ENCODE measurements around the gene NRL. TPM values are rescaled to one million over a fixed set of nuclear protein-coding genes. Genes with fewer than 3 reads are reported as not detected.

The NRL gene
- polyA plus RNA-seq, 1 donor (not counting 4 experiments of a cell fraction or from before 2014, with no cell fraction given): 0.29 TPM

GRCh38 chr14:24159777-24160498, 45.2 kb upstream of the NRL start:
- dilution Hi-C loops (cut with MboI; ENCODE audit: extremely low pct_ligation_motif_present, low sequenced_read_pairs): no loop called here
- no peak for FAIRE-seq
- H3K27ac ChIP-seq (ENCODE audit: control insufficient read depth, insufficient read depth, low read length): no peak overlapping the region

GRCh38 chr14:24157331-24157730, 42.6 kb upstream of the NRL start:
- no peak for DNase-seq (ENCODE audit: low read depth, low spot score)
- Histone ChIP-seq H3K36me3 (ENCODE audit: control insufficient read depth in 2 of 2, extremely low read depth in 1 of 2, insufficient read depth in 2 of 2, low read length in 2 of 2) (peaks cover 36 to 48% of the 10 kb centered on the region in 2 experiments), H3K4me1 (ENCODE audit: control insufficient read depth, extremely low read depth, insufficient read depth, low read length) (peaks cover 16% of the 10 kb centered on the region), H4K20me1 (ENCODE audit: control insufficient read depth, extremely low read depth, insufficient read depth, low read length) (no peaks in the 10 kb centered on the region), H3K27me3 (ENCODE audit: control insufficient read depth, extremely low read depth, insufficient read depth, low read length) (no peaks in the 10 kb centered on the region), H3K9ac (ENCODE audit: control insufficient read depth, extremely low read depth, insufficient read depth, low read length) (no peak overlapping the region), H3K9me1 (ENCODE audit: control insufficient read depth, extremely low read depth, insufficient read depth, low read length) (no peaks in the 10 kb centered on the region), H3K4me2 (ENCODE audit: control insufficient read depth, extremely low read depth, insufficient read depth, low read depth, low read length) (no peak overlapping the region), H3K4me3 (ENCODE audit: control insufficient read depth in 2 of 3, extremely low read depth in 1 of 3, insufficient read depth in 2 of 3, low read depth in 1 of 3, low read length in 3 of 3) (no peak overlapping the region), H2AFZ (ENCODE audit: control insufficient read depth, low read length) (no peak overlapping the region), H3K27ac (ENCODE audit: control insufficient read depth, insufficient read depth, low read length) (no peak overlapping the region), H3K9me3 (ENCODE audit: control insufficient read depth, low read depth, low read length) (no peaks in the 10 kb centered on the region), H3K79me2 (ENCODE audit: control insufficient read depth, insufficient read depth, low read length) (peaks cover 13% of the 10 kb centered on the region)
- FAIRE-seq: no peak
- TF ChIP-seq CTCF (optimal IDR thresholded peaks at IDR 0.05 in 1 of 3, IDR thresholded peaks at IDR 0.05 in 1 of 3, conservative IDR thresholded peaks at IDR 0.05 in 1 of 3; ENCODE audit: extremely low read depth in 1 of 3, insufficient read depth in 2 of 3, low read length in 3 of 3) (no peak), EZH2 (IDR thresholded peaks at IDR 0.05; ENCODE audit: low read length) (no peak)
- dilution Hi-C loops (cut with MboI; ENCODE audit: extremely low pct_ligation_motif_present, low sequenced_read_pairs): no loop called here

More at GRCh38 chr14:24159777-24160498, 45.2 kb upstream of the NRL start:
- Histone ChIP-seq H3K4me2 (ENCODE audit: control insufficient read depth, extremely low read depth, insufficient read depth, low read depth, low read length) (no peak overlapping the region), H3K36me3 (ENCODE audit: control insufficient read depth in 2 of 2, extremely low read depth in 1 of 2, insufficient read depth in 2 of 2, low read length in 2 of 2) (peaks cover 52 to 60% of the 10 kb centered on the region in 2 experiments), H3K27me3 (ENCODE audit: control insufficient read depth, extremely low read depth, insufficient read depth, low read length) (no peaks in the 10 kb centered on the region), H3K79me2 (ENCODE audit: control insufficient read depth, insufficient read depth, low read length) (peaks cover 32% of the 10 kb centered on the region), H3K4me1 (ENCODE audit: control insufficient read depth, extremely low read depth, insufficient read depth, low read length) (peaks cover 29% of the 10 kb centered on the region), H3K9me1 (ENCODE audit: control insufficient read depth, extremely low read depth, insufficient read depth, low read length) (no peaks in the 10 kb centered on the region), H3K9me3 (ENCODE audit: control insufficient read depth, low read depth, low read length) (no peaks in the 10 kb centered on the region), H4K20me1 (ENCODE audit: control insufficient read depth, extremely low read depth, insufficient read depth, low read length) (no peaks in the 10 kb centered on the region), H3K9ac (ENCODE audit: control insufficient read depth, extremely low read depth, insufficient read depth, low read length) (no peak overlapping the region), H2AFZ (ENCODE audit: control insufficient read depth, low read length) (no peak overlapping the region), H3K4me3 (ENCODE audit: control insufficient read depth in 2 of 3, extremely low read depth in 1 of 3, insufficient read depth in 2 of 3, low read depth in 1 of 3, low read length in 3 of 3) (no peak overlapping the region)
- no peak for DNase-seq (ENCODE audit: low read depth, low spot score)
- TF ChIP-seq EZH2 (IDR thresholded peaks at IDR 0.05; ENCODE audit: low read length) (no peak), CTCF (optimal IDR thresholded peaks at IDR 0.05 in 1 of 3, IDR thresholded peaks at IDR 0.05 in 1 of 3, conservative IDR thresholded peaks at IDR 0.05 in 1 of 3; ENCODE audit: extremely low read depth in 1 of 3, insufficient read depth in 2 of 3, low read length in 3 of 3) (no peak)

All from keratinocyte (primary cell).